ENCODE results near the gene TMEM178B.

Gene TMEM178B

GRCh38 chr7:141119187-141119586 is 45.3 kb downstream of the TMEM178B start:
- DNase-seq (ENCODE audit: low read depth): no peak
- TF ChIP-seq, protein P1, sequence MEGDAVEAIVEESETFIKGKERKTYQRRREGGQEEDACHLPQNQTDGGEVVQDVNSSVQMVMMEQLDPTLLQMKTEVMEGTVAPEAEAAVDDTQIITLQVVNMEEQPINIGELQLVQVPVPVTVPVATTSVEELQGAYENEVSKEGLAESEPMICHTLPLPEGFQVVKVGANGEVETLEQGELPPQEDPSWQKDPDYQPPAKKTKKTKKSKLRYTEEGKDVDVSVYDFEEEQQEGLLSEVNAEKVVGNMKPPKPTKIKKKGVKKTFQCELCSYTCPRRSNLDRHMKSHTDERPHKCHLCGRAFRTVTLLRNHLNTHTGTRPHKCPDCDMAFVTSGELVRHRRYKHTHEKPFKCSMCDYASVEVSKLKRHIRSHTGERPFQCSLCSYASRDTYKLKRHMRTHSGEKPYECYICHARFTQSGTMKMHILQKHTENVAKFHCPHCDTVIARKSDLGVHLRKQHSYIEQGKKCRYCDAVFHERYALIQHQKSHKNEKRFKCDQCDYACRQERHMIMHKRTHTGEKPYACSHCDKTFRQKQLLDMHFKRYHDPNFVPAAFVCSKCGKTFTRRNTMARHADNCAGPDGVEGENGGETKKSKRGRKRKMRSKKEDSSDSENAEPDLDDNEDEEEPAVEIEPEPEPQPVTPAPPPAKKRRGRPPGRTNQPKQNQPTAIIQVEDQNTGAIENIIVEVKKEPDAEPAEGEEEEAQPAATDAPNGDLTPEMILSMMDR (IDR thresholded peaks at IDR 0.05; ENCODE audit: control insufficient read depth, insufficient read depth, low read depth, low read length, missing control alignments): no peak
- H3K4me3 ChIP-seq (ENCODE audit: control insufficient read depth, low read depth, low read length): no peak overlapping the region

- TF ChIP-seq, protein P1 (IDR thresholded peaks at IDR 0.05; ENCODE audit: control insufficient read depth, insufficient read depth, low read depth, low read length, missing control alignments): no peak
- no peak for DNase-seq (ENCODE audit: low read depth)
Observed at GRCh38 chr7:141122736-141123135, 48.9 kb downstream of the TMEM178B start.

DNA sequence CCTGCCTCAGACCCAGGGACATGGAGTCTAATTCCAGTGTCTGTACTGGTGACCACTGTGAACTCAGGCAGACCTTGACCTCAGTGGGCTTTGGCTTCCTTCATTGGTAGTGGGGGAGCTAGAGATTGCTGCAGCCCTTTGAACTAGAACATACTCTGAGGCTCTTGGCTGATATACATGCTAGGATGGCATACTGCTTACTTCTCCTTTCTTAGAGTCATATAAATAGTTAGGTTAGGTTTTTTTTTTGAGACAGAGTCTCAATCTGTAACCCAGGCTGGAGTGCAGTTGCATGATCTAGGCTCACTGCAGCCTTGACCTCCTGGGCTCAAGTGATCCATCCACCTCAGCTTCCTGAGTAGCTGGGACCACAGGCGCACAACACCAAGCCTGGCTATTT is 49.7 kb downstream of the TMEM178B start:
- TF ChIP-seq, protein P1 (IDR thresholded peaks at IDR 0.05; ENCODE audit: control insufficient read depth, insufficient read depth, low read depth, low read length, missing control alignments): no peak
- no peak for DNase-seq (ENCODE audit: low read depth)
- H3K4me3 ChIP-seq (ENCODE audit: control insufficient read depth, low read depth, low read length): no peak overlapping the region

More at GRCh38 chr7:141122736-141123135, 48.9 kb downstream of the TMEM178B start:
- no peak overlapping the region for H3K4me3 ChIP-seq (ENCODE audit: control insufficient read depth, low read depth, low read length)

- no peak for DNase-seq (ENCODE audit: low read depth)
- TF ChIP-seq, protein P1 (IDR thresholded peaks at IDR 0.05; ENCODE audit: control insufficient read depth, insufficient read depth, low read depth, low read length, missing control alignments): no peak
- no peak overlapping the region for H3K4me3 ChIP-seq (ENCODE audit: control insufficient read depth, low read depth, low read length)
Observed at GRCh38 chr7:141126107-141126506, 52.2 kb downstream of the TMEM178B start.

DNA sequence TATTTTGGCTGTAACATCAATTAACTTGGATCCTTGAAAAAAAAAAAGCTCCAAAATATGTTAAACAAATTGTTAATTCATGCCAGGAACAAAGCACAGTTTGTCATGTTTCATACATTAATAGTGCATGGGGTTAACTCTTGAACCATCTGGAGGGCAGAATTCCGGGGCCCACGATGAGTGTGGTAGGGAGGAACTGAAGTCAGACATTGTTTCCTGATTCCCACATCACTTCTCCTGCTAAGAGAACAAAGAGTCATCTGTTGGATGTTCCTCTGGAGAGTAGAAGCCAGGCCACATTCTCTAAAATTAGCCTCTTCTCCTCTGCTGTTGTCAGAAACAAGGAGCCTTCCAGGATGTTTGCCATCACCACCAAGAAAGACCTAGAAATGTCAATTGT is 54.6 kb downstream of the TMEM178B start:
- no peak for DNase-seq (ENCODE audit: low read depth)
- no peak overlapping the region for H3K4me3 ChIP-seq (ENCODE audit: control insufficient read depth, low read depth, low read length)
- TF ChIP-seq, protein P1 (IDR thresholded peaks at IDR 0.05; ENCODE audit: control insufficient read depth, insufficient read depth, low read depth, low read length, missing control alignments): no peak

DNA sequence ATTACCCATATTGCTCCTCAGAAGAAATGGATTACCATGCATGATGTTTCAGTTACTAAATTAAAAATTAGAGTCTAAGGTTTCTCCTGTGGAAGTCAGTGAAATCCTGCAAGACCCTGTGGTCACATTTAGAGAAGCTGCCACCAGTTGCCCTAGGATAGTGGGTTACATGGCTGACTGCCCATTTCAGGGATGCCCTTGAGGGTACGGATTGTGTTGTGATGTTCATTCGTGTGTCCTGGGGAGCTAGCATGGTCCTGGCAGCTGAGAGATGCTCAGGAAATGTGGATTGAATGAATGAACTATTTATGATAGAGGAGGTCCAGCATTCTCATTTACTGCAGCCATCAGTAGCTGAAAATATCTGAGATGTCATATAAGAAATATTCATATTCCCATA is 55.1 kb downstream of the TMEM178B start:
- no peak for DNase-seq (ENCODE audit: low read depth)
- TF ChIP-seq, protein P1 (IDR thresholded peaks at IDR 0.05; ENCODE audit: control insufficient read depth, insufficient read depth, low read depth, low read length, missing control alignments): no peak
- H3K4me3 ChIP-seq (ENCODE audit: control insufficient read depth, low read depth, low read length): no peak overlapping the region

- no peak for DNase-seq (ENCODE audit: low read depth)
- no peak overlapping the region for H3K4me3 ChIP-seq (ENCODE audit: control insufficient read depth, low read depth, low read length)
Observed at GRCh38 chr7:141132671-141133070, 58.8 kb downstream of the TMEM178B start.

More at GRCh38 chr7:141132671-141133070, 58.8 kb downstream of the TMEM178B start:
- TF ChIP-seq, protein P1 (IDR thresholded peaks at IDR 0.05; ENCODE audit: control insufficient read depth, insufficient read depth, low read depth, low read length, missing control alignments): no peak
